ENCODE data around the gene CAPZB.

Gene CAPZB

GRCh38 chr1:19484338-19484797 is 971 bp downstream of the CAPZB start:
- no peaks in the 10 kb centered on the region for H3K27me3 ChIP-seq (ENCODE audit: insufficient read depth, poor library complexity, severe bottlenecking)
- TF ChIP-seq, protein P1, sequence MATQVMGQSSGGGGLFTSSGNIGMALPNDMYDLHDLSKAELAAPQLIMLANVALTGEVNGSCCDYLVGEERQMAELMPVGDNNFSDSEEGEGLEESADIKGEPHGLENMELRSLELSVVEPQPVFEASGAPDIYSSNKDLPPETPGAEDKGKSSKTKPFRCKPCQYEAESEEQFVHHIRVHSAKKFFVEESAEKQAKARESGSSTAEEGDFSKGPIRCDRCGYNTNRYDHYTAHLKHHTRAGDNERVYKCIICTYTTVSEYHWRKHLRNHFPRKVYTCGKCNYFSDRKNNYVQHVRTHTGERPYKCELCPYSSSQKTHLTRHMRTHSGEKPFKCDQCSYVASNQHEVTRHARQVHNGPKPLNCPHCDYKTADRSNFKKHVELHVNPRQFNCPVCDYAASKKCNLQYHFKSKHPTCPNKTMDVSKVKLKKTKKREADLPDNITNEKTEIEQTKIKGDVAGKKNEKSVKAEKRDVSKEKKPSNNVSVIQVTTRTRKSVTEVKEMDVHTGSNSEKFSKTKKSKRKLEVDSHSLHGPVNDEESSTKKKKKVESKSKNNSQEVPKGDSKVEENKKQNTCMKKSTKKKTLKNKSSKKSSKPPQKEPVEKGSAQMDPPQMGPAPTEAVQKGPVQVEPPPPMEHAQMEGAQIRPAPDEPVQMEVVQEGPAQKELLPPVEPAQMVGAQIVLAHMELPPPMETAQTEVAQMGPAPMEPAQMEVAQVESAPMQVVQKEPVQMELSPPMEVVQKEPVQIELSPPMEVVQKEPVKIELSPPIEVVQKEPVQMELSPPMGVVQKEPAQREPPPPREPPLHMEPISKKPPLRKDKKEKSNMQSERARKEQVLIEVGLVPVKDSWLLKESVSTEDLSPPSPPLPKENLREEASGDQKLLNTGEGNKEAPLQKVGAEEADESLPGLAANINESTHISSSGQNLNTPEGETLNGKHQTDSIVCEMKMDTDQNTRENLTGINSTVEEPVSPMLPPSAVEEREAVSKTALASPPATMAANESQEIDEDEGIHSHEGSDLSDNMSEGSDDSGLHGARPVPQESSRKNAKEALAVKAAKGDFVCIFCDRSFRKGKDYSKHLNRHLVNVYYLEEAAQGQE (IDR thresholded peaks at IDR 0.05; ENCODE audit: insufficient replicate concordance, low read depth), result no peak
- TF ChIP-seq POLR2AphosphoS5 (IDR thresholded peaks at IDR 0.05; ENCODE audit: low read depth) (no peak), GABPA (IDR thresholded peaks at IDR 0.05; ENCODE audit: low read depth) (no peak), SPI1 (IDR thresholded peaks at IDR 0.05; ENCODE audit: borderline replicate concordance, low read depth) (no peak)
- TF ChIP-seq, protein P2, sequence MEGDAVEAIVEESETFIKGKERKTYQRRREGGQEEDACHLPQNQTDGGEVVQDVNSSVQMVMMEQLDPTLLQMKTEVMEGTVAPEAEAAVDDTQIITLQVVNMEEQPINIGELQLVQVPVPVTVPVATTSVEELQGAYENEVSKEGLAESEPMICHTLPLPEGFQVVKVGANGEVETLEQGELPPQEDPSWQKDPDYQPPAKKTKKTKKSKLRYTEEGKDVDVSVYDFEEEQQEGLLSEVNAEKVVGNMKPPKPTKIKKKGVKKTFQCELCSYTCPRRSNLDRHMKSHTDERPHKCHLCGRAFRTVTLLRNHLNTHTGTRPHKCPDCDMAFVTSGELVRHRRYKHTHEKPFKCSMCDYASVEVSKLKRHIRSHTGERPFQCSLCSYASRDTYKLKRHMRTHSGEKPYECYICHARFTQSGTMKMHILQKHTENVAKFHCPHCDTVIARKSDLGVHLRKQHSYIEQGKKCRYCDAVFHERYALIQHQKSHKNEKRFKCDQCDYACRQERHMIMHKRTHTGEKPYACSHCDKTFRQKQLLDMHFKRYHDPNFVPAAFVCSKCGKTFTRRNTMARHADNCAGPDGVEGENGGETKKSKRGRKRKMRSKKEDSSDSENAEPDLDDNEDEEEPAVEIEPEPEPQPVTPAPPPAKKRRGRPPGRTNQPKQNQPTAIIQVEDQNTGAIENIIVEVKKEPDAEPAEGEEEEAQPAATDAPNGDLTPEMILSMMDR (IDR thresholded peaks at IDR 0.05; ENCODE audit: insufficient read depth, low read length), result no peak
- peak overlapping the region; percentile 82 for H3K27ac ChIP-seq (replicated peaks)
- peak overlapping the region; percentile 99 for H3K4me3 ChIP-seq (replicated peaks; ENCODE audit: insufficient read depth, low read length)
- peak in 1 of 2 experiments; percentile 22 for DNase-seq (ENCODE audit: low read depth in 1 of 2, low spot score in 1 of 2)

DNA sequence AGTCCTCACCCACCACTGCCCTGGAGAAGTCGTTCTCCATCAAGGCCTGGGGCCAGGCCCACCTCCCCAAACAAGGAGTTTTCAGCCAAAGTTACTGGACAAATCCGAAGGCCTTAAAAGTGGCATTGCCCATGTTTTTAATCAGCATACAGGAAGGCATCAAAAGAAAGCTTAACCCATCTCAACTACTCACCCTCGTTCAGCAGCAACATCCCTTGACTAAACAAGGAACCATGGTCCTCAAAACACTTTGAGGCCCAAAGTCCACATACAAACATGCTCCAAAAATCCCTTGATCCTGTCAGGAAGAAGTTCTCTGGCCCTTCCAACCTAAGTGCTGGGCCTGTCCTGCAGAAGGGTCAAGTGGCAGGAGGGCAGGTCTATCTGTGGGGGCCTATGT is 1.6 kb downstream of the CAPZB start:
- H3K27ac ChIP-seq (replicated peaks), result no peak overlapping the region
- no peak for TF ChIP-seq SPI1 (IDR thresholded peaks at IDR 0.05; ENCODE audit: borderline replicate concordance, low read depth)
- no peak for TF ChIP-seq GABPA (IDR thresholded peaks at IDR 0.05; ENCODE audit: low read depth)
- TF ChIP-seq POLR2AphosphoS5 (IDR thresholded peaks at IDR 0.05; ENCODE audit: low read depth), result no peak
- TF ChIP-seq, protein P2 (IDR thresholded peaks at IDR 0.05; ENCODE audit: insufficient read depth, low read length), result no peak
- TF ChIP-seq, protein P1 (IDR thresholded peaks at IDR 0.05; ENCODE audit: insufficient replicate concordance, low read depth), result no peak
- no peaks in the 10 kb centered on the region for H3K27me3 ChIP-seq (ENCODE audit: insufficient read depth, poor library complexity, severe bottlenecking)
- H3K4me3 ChIP-seq (replicated peaks; ENCODE audit: insufficient read depth, low read length), result peak overlapping the region; percentile 99
- no peak for DNase-seq (ENCODE audit: low read depth in 1 of 2, low spot score in 1 of 2)

- H3K4me3 ChIP-seq (replicated peaks; ENCODE audit: insufficient read depth, low read length), result no peak overlapping the region
- TF ChIP-seq, protein P2 (IDR thresholded peaks at IDR 0.05; ENCODE audit: insufficient read depth, low read length), result no peak
- TF ChIP-seq GABPA (IDR thresholded peaks at IDR 0.05; ENCODE audit: low read depth) (no peak), SPI1 (IDR thresholded peaks at IDR 0.05; ENCODE audit: borderline replicate concordance, low read depth) (no peak), POLR2AphosphoS5 (IDR thresholded peaks at IDR 0.05; ENCODE audit: low read depth) (no peak)
- TF ChIP-seq, protein P1 (IDR thresholded peaks at IDR 0.05; ENCODE audit: insufficient replicate concordance, low read depth), result no peak
- DNase-seq (ENCODE audit: low read depth in 1 of 2, low spot score in 1 of 2), result no peak
- H3K27ac ChIP-seq (replicated peaks), result no peak overlapping the region
- H3K27me3 ChIP-seq (ENCODE audit: insufficient read depth, poor library complexity, severe bottlenecking), result no peaks in the 10 kb centered on the region
These were observed 2.1 kb downstream of the CAPZB start for GRCh38 chr1:19483261-19483660.
